ENCODE data around the gene KIN. TPM values are rescaled to one million over a fixed set of nuclear protein-coding genes. Genes with fewer than 3 reads are reported as not detected.
"Not testable (repeated sequence)": the region's sequence is repeated elsewhere in the genome, so short reads cannot be mapped to it uniquely, and the experiment has no call there.

Gene KIN
- total RNA-seq, 1 donor from 2014 or later = 11.0 TPM

DNA sequence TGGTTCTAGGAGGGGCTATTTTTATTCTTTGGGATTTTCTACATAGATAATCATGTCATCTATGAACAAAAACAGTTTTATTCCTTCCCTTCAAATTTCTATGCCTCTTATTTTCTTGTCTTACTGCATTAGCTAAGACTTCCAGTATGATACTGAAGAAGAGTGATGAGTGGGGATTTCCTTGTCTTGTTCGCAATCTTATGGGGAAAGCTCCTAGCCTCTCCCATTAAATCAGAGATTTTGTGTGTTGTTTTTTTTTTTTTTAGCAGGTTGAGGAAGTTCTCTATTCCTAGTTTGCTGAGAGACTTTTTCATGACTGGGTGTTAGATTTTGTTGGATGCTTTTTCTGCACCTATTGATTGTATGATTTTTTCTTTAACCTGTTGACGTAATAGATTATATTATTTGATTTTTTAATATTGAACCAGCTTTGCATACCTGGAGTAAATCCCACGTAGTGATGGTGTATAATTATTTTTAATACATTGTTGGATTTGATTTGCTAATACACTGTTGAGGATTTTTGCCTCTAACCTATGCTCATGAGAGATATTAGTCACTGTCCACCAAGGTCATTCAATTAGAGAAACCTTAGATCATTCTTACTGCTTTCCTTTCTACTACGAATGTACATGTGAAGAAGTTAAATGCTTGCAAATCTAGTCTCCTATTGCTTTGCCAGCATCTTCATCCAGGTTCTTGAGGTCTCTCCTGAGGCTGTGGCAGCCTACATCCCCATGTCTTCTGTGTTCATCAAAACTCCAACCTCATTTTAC is 6.6 kb upstream of the KIN start:
- no peak for DNase-seq

DNA sequence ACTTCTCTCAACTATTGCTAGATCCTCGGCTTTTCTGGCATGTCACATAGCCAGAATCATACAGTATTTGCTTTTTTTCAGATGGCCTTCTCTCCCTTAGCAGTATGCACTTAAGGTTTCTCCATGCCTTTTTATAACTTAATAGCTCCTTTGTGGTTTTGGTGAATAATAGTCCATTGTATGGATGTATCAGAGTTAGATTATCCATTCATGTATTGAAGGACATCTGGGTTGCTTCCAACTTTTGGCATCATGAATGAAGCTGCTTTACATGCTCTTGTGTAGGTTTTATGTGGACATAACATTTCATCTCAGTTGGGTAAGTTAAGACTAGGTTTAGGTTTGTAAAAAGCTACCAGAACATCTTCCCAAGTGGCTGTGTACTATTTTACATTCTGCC is 4.7 kb upstream of the KIN start:
- DNase-seq = no peak

- DNase-seq = no peak
Measured at GRCh38 chr10:7789390-7789789, 1.6 kb upstream of the KIN start.

- peak; percentile 9 for DNase-seq
Measured at GRCh38 chr10:7788639-7789286, 970 bp upstream of the KIN start.

DNA sequence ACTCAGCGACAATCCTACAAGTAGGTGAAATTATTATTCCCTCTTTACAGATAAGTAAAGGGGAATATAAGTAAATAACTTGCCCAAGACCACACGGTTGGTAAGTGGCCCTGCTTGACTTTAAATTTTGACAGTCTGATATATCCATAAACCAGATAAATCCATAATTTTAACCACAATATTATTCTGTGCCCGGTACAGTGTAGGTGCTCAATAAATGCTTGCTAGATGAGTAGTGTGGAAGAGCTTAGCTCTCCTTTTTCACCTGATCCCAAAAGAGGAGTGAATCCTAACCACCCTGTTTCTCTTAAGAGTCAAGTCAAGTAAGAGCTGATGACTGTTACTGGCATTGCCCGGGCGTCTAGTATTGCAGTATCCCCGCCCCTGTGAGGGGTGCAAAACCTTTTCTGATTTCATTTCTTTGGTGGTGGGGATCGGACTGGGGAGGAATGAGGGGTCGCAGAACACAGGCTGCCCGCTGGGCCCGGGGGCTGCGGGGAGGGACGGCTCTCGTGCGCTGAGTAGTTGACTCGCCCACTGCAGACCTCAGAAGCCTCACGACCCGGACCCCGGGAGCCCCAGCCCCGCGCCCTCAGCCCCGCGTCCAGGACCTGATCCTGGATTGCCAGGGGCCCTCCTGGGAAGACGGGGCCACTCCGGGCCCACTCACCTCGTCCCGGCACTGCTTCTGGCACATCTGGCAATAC is 490 bp downstream of the KIN start:
- no peak for DNase-seq

GRCh38 chr10:7786430-7786829 is 1.4 kb downstream of the KIN start:
- DNase-seq = no peak

DNA sequence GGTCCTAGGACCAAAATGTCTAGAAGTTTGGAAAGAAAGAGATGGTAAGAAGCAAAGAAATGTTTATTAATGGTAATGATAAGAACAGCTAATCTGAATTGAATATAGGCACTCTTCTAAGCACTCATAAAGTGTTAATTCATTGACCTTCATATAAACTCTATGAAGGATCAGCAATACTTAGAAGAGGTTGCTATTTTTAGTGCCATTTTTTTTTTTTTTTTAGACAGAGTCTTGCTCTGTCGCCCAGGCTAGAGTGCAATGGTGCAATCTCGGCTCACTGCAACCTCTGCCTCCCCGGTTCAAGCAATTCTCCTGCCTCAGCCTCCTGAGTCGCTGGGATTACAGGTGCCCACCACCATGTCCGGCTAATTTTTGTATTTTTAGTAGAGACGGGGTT is 5.6 kb downstream of the KIN start:
- not testable (repeated sequence) for DNase-seq

DNA sequence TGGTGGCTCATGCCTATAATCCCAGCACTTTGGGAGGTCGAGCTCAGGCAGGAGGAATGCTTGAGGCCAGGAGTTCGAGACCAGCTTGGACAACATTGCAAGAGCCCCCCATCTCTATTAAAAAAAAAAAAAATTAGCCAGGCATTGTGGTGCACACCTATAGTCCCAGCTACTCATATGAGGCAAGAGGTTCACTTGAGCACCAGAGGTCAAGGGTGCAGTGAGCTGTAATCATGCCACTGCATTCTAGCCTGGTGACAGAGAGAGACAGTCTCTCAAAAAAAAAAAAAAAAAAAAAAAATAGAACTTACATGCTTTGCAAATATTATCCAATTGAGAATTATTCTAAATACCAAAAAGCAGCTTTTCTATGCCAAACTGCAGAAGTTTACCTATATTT is 11.0 kb downstream of the KIN start:
- no peak for DNase-seq

- no peak for DNase-seq
Measured at GRCh38 chr10:7773845-7774801, 13.7 kb downstream of the KIN start.

GRCh38 chr10:7768417-7768816 is 19.4 kb downstream of the KIN start:
- DNase-seq = no peak

- DNase-seq = no peak
Measured at GRCh38 chr10:7767209-7767608, 20.6 kb downstream of the KIN start.

DNA sequence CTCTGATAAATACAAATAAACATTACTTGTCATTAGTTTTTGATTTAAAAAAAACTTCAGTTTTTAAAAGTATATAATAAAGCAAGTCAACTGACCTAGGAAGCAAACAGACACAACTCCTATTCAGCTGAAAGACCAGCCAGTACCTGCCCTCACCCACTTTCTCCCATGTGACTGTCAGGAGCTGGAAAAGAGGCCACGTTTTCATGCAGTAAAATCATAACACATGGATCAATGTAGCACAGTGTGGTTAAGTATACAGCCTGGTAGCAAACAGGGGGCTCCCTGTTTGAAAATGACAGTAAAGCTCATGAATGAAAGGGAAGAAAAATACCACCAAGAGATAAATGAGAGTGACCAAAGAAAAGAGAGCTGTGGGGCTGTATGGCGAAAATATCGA is 21.6 kb downstream of the KIN start:
- no peak for DNase-seq

GRCh38 chr10:7763929-7764328 is 23.9 kb downstream of the KIN start:
- DNase-seq = no peak

GRCh38 chr10:7756360-7756992 is 31.3 kb downstream of the KIN start:
- DNase-seq = no peak

- no peak for DNase-seq
Measured at GRCh38 chr10:7755103-7755502, 32.7 kb downstream of the KIN start.

DNA sequence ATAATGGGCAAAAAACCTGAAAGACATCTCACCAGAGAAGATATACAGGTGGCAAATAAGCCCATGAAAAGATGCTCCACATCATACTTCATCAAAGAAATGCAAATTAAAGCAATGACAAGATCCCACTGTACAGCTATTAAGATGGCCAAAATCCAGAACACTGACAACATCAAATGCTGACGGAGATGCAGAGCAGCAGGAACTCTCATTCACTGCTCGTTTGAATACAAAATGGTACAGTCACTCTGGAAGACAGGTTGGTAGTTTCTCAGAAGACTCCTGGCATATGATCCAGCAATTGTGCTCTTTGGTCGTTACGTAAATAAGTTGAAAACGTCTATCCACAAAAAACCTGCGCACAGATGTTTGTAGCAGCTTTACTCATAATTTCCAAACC is 35.5 kb downstream of the KIN start:
- no peak for DNase-seq

GRCh38 chr10:7750222-7750621 is 37.6 kb downstream of the KIN start:
- DNase-seq = no peak

DNA sequence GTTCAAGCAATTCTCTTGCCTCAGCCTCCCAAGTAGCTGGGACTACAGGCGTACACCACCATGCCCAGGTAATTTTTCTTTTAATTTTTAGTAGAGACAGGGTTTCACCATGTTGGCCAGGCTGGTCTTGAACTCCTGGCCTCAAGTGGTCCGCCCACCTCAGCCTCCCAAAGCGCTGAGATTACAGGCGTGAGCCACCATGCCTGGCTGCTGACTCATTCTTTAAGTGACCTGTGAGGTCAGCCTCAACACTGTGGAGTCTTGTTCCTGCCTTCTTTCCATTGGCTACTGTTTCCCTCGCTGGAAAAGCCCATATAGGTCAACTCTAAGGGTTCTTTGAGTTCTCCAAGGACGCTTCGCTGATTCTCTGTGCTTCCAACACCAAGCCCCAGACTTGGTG is 39.2 kb downstream of the KIN start:
- not testable (repeated sequence) for DNase-seq

DNA sequence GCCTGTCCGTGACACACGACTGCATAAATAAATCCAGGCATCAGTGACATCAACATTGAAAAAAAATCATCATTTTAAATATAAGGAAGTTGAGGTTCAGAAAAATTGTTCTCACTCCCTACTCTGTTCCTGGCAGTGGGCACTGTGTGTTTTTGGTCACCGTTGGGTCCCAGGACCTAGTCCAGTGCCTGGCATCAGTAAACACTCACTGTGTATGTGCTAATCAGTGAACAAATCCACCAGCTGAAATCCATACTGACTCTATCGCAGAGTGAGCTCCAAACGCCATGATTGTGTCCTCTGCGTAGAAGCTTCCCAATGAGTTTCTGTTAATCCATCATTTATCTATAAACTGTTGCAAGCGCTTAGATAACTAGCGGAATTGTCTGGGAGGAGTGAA is 43.5 kb downstream of the KIN start:
- no peak for DNase-seq

DNA sequence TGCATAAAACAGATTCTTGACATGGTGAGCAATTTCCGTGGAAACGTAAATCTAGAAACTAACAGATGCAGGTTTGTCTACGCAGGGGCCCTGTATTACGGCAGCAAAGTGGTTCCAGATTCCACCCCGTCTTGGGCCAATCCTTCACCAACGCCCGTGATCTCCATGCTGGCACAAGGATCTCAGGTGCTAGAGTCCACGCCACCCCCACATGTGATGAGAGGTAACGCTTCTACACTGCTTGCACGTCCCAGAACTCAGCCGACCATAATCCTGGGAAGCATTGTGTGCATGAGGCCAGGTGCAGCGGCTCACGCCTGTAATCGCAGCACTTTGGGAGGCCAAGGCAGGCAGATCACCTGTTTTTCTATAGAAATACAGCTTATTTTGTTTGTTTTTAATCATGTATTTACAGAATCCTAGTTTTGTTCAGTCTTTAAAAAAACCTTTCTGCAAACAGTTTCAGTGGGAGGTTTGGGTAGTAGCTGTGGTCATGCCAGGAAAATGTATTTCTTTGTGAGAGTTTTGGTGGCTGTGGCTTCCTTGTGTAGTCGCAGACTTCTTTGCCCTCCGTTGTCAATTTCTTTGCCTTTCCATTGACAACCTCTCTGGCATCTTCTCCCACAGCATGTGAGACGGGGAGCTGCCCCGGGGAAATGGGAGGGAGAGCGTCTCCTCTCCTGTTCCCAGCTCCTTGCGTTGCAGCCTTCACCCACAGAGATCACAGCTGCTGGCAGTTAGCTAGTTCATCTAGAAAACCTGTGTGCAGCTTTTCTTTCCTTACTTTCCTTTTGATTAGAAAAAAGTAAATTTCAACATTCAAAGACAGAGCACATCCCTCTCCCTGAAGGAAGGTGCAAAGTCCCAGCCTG is 49.0 kb downstream of the KIN start:
- DNase-seq = no peak

- no peak for DNase-seq
Measured at GRCh38 chr10:7734821-7735220, 53.0 kb downstream of the KIN start.

Data from skin of body (tissue), 2 donors.